HG02885 (cell line): Measurements from ENCODE around the gene EBI3.
"Not testable (repeated sequence)": the region's sequence is repeated elsewhere in the genome, so short reads cannot be mapped to it uniquely, and the experiment has no call there.

Source experiments
- ATAC-seq: cut with Tn5 transposase; IDR thresholded peaks from one replicate; pipeline ENCODE4 v1.9.1; 2021; ENCODE audit warnings: mild to moderate bottlenecking; ENCODE audit not compliant: unreplicated experiment, poor library complexity

Gene EBI3

DNA sequence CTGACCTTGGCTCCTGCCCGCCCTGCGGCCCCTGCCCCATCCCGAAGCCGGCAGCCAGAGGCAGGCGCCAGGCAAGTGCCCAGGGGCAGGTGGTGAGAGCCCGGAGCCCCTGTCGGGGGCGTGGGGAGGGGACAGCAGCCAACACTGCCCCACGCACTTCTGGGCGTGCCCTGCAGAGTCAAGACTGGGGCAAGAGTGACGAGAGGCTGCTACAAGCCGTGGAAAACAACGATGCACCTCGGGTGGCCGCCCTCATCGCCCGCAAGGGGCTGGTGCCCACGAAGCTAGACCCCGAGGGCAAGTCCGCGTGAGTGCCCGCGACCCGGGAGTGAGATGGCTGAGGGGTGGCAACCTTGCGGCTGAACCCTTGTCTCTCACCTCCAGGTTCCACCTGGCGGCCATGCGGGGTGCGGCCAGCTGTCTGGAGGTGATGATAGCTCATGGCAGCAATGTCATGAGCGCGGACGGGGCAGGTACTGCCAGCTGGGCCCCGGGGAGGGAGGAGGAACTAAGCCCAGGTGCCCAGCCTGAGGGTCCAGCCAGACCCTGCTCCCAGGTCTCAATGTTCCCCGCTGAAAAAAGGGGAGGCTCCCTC, 29.5 kb upstream of the EBI3 start:
- ATAC-seq: no peak

DNA sequence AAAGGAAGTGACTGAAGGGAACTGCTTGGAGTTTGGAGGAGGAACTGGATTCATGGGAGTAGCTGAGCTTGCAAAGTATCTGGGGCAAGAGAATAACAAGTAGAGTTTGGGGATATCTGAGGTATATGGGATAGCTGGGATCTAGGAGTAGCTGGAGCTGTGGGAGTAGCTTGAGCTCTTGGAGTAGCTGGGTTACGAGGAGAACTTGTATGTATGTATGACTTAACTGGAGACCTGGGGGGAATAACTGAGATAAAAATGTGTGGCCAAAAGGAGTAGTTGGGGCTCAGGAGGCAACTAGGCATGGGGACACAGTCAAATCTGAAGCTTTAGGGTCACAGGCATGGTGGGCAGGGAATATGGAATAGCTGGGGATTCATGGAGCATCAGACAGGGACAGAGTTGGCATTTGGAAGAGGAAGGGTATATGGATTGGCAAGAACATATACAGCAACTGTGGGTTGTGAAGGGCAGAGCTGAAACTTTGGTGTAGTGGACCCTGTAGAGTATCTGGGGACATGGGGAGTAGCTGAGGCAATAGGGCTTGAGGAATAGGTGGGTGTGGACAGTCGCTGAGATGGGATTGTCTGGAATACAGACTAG, 28.3 kb upstream of the EBI3 start:
- ATAC-seq: no peak

DNA sequence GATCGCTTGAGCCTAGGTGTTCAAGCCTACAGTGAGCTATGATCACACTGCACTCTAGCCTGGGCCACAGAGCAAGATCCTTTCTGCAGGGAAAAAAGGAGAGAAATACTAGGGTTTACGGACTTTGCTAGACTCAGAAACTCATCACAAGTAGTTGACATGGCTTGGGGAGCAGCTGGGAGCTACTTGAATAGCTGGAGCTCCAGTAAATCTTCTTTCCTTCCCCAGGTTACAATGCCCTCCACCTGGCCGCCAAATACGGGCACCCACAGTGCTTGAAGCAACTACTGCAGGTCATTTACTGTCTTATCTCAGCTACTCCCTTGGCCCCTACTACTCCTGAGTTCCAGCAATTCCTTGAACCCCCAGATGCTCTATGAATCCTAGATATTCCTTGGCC, 27.5 kb upstream of the EBI3 start:
- no peak for ATAC-seq

DNA sequence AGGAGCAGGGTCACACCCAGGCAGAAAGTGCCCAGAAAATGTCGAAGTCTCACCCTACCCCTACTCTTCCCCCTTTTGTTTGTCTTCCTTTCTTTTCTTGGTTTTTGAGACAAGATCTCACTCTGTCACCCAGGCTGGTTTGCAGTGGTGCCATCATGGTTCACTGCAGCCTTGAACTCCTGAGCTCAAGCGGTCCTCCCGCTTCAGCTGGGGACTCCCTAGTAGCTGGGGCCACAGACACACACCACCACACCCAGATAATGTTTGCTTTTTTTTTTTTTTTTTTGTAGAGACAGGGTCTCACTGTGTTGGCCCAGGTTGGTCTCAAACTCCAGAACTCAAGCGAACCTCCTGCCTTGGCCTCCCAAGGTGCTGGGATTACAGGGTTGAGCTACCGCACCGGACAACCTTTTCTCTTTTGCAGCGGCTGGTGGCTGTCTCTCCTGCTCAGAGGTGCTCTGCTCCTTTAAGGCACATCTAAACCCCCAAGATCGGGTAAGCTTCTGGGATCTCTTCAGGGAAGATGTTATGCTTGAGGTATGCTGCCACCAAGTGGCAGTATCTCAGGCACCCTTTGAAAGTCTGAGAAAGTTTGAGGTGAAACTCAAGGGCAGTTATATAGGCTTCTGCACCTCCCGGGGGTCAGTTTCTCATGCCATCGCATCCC, 22.4 kb upstream of the EBI3 start:
- no peak for ATAC-seq

DNA sequence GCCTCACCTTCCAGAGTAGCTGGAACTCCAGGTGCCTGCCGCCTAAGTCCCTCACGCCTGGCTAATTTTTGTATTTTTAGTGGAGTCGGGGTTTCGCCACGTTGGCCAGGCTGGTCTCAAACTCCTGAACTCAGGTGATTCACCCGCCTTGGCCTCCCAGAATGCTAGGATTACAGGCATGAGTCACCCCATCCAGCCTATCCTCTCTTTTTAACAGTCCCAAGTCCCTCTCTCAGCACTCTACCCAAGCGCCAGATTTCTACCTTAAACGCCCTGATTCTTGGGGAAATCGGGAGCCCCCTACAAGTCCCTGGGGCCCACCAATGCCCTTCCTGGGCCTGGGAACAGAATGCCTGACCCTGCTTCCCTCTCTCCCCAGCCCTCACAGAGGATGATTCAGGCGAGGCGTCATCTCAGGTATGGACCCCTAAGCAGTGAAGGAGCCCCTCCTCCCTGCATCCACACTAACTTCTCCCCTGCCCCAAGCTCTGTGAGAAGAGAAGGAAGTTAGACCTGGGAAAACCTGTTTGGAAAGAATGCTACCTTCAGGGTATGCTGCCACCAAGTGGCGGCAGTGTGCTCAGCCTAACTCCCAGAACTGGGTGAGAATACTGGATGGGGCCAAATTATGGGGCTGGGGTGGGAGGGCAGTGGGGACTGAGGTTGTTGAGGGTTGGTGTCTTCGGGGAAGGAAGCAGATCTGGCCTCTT, 20.8 kb upstream of the EBI3 start:
- ATAC-seq: no peak

DNA sequence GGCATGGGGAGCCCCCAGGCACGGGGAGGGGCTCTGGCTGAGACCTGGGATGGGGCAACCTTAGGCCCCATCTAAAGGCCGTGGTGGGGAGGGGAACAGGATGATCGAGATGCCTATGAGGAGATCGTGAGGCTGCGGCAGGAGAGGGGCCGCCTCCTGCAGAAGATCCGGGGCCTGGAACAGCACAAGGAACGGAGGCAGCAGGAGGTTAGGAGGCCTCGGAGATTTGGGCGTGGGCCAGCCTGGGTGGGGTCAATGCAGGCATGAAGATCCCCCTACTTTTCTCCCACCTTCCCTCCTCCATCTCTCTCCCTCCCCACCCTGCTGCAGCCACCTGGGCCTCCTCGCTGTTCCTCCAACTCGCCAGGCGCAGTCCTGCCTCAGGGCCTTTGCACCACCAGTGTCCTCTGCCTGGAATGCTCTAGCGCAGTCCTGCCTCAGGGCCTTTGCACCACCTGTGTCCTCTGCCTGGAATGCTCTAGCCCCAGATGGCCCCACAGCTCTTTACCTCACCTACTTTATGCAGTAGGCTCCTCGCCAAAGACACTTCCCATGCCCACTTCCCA, 19.1 kb upstream of the EBI3 start:
- ATAC-seq: no peak

DNA sequence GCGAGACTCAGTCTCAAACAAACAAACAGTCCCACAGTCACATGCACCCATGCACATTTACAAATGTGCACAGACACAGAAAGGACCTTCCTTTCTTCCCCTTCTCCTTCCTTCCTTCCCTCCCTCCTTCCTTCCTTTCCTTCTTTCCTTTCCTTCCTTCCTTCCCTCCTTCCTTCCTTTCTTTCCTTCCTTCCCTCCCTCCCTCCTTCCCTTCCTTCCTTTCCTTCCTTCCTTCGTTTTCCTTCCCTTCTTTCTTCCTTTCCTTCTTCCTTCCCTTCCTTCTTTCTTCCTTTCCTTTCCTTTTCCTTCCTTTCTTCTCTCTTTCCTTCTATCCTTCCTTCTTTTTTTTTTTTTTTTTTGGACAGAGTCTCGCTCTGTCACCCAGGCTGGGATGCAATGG, 16.2 kb upstream of the EBI3 start:
- no peak for ATAC-seq

DNA sequence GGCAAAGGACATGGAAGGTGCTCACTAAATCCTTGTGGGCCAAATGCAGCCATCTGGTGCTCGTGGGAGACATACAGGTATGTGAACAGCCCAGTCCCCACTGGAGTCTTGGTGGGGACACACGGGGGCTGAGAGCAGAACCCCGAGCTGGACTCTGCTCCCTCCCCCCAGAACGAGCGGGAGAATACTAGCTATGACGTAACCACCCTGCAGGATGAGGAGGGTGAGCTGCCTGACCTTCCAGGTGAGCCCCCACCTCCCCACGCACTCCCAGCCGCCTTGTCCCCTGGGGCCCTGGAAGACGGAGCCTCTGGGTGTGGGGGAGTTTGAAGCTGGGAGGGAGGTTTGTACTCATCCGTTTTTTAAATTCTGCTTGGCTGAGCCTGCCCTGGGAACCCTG, 13.5 kb upstream of the EBI3 start:
- no peak for ATAC-seq

DNA sequence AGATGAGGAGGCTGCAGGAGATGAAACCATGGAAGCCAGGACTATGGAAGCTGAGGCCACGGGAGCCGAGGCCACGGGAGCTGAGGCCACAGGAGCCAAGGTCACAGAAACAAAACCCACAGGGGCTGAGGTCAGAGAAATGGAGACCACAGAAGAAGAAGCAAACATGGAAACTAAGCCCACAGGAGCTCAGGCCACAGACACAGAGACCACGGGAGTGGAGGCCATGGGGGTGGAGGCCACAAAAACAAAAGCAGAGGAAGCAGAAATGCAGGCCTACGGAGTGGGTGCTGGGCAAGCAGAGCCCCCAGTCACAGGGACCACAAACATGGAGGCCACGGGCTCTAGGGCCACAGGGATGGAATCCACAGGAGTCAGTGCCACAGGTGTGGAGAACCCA, 12.5 kb upstream of the EBI3 start:
- ATAC-seq: no peak

DNA sequence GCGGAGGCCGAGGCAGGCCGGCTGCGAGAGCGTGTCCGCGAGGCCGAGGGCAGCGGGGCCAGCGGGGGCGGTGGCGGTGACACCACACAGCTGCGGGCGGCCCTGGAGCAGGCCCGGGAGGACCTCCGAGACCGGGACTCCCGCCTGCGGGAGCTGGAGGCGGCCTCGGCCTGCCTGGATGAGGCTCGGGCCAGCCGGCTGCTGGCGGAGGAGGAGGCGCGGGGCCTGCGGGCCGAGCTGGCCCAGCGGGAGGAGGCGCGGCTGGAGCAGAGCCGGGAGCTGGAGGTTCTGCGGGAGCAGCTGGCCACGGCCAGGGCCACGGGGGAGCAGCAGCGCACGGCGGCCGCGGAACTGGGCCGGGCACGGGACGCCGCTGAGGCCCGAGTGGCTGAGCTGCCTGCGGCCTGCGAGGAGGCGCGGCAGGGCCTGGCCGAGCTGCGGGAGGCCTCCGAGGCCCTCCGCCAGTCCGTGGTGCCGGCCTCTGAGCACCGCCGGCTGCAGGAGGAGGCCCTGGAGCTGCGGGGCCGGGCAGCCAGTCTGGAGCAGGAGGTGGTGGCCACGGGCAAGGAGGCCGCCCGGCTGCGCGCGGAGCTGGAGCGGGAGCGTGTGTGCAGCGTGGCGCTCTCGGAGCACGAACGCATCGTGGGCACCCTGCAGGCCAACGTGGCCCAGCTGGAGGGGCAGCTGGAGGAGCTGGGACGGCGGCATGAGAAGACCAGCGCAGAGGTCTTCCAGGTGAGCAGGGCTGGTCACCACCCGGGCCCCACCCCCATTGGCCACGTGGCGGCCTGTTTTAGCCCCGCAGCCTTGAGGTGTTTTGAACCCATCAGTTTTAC, 11.7 kb upstream of the EBI3 start:
- no peak for ATAC-seq

DNA sequence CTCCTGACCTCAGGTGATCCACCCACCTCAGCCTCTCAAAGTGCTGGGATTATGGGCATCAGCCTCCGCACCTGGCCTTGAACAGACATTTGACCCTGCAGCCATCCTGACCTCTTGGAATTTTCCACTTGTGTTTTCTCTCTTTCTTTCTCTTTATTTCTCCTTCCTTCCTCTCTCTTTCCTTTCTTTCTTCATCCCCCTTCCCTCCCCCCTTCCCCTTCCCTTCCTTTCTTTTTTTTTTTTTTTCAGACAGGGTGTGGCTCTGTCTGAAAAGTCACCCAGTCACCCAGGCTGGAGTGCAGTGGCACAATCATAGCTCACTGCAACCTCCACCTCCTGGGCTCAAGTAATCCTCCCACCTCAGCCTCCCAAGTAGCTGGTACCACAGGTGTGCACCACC, 10.8 kb upstream of the EBI3 start:
- ATAC-seq: not testable (repeated sequence)

DNA sequence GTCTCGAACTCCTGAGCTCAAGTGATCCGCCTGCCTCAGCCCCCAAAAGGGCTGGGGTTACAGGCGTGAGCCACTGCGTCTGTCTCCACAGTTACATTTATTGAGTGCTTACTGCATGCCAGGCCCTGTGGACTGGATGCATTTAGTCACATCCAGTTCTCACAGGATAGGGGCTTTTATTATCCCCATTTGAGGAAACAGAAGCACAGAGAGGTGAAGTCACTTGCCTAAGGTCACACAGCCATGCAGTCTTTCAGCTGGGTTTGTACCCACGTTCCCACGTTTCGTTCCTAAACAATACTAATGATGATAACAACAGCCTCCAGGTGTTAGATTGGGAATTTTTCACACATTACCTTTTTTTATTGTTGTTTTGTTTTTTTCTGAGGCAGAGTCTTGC, 9.1 kb upstream of the EBI3 start:
- no peak for ATAC-seq

DNA sequence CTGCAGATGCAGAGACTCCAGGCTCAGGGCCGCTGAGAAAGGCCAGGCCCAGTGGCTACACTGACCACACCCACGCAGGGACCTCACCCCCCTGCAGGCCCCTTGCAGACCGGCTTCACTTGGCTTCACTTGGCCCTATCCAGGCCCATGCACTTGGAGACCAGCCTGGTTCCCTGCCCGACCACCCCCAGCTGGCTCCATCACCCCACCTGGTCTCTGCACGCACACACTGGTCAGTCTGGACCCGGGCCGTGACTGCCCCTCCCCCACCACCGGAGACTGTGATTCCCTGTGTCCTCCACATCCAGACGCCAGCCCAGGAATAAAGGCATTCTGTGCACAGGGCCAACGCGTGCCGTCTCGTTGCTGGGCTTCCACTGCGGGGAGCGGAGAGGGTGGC, 4.9 kb upstream of the EBI3 start:
- ATAC-seq: no peak

DNA sequence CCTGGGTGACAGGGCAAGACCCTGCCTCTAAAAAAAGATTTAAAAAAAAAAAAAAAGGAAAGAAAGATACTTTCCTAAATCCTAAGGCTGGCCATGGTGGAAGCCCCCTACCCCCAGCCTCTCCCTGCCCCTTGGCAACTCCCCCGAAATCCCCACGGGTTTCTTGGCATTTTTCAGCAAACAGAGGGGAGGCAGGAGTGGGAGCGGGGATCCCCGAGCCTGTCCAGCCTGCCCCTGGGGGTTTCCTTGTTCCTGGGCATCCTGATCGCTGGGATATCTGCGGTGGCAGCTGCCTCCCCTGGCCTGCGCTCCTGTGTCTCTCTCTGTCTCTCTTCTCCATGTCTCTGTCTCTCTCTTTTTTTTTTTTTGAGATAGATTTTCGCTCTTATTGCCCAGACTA, 3.4 kb upstream of the EBI3 start:
- no peak for ATAC-seq

DNA sequence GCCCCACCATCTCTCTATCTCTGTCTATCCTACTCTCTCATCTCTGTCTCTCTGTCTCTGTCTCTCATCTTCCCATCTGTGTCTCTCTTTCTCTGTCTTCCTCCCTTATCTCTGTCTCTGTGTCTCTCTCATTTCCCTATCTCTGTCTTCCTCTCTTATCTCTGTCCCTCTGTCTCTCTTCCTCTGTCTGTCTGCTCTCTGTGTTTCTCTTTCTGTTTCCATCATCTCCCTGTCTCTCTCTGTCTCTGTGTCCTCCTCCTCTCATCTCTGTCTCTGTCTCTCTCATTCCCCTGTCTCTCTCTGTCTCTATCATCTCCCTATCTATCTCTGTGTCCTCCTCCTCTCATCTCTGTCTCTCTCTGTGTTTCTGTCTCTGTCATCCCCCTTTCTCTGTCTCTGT, 1.6 kb upstream of the EBI3 start:
- no peak for ATAC-seq

DNA sequence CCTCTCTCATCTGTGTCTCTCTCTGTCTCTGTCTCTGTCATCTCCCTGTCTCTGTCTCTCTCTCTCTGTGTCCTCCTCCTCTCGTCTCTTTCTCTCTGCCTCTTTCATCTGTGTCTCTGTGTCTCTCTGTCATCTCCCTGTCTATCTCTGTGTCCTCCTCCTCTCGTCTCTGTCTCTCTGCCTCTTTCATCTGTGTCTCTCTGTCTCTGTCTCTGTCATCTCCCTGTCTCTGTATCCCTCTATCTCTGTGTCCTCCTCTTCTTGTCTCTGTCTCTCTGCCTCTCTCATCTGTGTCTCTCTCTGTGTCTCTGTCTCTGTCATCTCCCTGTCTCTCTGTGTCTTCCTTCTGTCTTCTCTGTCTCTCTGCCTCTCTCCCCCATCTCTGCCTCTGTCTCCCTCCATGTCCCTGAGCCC, 551 bp upstream of the EBI3 start:
- ATAC-seq: no peak

DNA sequence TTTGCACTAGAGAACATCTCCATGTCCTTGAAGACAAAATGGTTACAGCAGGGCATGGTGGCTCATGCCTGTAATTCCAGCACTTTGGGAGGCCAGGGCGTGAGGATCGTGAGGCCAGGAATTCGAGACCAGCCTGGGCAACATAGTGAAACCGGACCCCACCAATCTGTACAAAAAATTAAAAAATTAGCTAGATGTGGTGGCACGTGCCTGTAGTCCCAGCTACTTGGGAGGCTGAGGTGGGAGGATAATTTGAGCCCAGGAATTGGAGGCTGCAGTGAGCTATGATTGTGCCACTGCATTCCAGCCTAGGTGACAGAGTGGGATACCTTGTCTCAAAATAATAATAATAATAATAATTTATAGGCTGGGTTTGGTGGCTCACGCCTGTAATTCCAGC, 914 bp downstream of the EBI3 start:
- not testable (repeated sequence) for ATAC-seq

DNA sequence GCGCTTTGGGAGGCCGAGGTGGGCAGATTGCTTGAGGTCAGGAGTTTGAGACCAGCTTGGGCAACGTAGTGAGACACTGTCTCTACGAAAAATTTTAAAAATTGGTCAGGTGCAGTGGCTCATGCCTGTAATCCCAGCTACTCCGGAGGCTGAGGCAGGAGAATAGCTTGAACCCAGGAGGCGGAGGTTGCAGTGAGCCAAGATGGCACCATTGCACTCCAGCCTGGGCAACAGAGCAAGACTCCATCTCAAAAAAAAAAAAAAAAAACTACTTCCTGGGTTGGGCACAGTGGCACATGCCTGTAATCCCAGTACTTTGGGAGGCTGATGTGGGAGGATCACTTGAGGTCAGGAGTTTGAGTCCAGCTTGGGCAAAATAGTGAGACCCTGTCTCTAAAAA, 2.2 kb downstream of the EBI3 start:
- not testable (repeated sequence) for ATAC-seq

DNA sequence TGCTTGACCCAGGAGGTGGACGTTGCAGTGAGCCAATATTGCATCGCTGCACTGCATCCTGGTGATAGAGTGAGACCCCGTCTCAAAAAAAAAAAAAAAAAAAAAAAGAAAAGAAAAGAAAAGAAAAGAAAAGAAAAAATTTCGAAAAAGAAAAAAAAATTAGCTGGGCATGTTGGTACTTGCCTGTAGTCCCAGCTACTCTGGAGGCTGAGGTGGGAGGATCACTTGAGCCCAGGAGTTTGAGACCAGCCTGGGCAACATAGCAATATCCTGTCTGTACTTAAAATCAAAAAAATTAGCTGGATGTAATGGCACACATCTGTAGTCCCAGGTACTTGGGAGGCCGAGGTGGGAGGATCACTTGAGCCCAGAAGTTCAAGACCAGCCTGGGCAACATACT, 2.8 kb downstream of the EBI3 start:
- not testable (repeated sequence) for ATAC-seq

DNA sequence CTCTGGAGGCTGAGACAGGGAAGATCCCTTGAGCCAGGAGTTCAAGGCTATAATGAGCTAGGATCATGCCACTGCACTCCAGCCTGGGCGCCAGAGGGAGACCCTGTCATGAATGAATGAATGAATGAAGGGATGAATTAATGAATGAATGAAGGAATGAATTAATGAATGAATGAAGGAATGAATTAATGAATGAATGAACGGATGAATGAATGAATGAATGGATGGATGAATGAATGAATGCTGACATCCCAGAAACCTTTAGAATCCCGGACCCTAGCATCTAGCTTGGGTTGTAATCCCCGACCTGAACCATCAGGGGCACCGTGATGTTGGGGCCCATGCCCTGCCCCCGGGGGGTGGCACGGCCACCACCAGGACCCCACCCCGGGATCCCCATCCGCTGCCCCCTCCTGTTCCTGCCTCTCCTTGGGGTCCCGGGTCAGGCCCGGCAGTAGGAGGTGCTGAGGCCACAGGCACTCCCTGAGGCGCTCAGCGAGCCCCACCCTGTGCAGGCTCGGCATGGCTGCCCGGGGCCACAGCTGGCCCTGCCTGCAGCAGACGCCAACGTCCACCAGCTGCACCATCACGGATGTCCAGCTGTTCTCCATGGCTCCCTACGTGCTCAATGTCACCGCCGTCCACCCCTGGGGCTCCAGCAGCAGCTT, 3.4 kb downstream of the EBI3 start:
- no peak for ATAC-seq
